HepG2 (cell line): Measurements from ENCODE around the gene CEACAM21. TPM values are rescaled to one million over a fixed set of nuclear protein-coding genes. Genes with fewer than 3 reads are reported as not detected.

ENCODE experiments used
- CREB1 ChIP-seq, 2 experiments: fragments of 450-650 bp in 1 of 2; IDR thresholded peaks; 2 replicates each; pipeline ENCODE4 v1.6.1; 2016 to 2017; ENCODE audit warnings: control low read depth in 1 of 2, mild to moderate bottlenecking in 1 of 2, missing compliant biosample characterization in 1 of 2, missing genetic modification characterization in 1 of 2
- ELF3 ChIP-seq: IDR thresholded peaks from 2 replicates; pipeline ENCODE4 v1.6.1; 2016; ENCODE audit warnings: missing genetic modification reagents, missing compliant biosample characterization
- FOXA3 ChIP-seq: IDR thresholded peaks from 2 replicates; pipeline ENCODE4 v1.6.1; 2016; ENCODE audit warnings: missing genetic modification reagents, missing compliant biosample characterization
- MYC ChIP-seq: sonication (generic); formaldehyde crosslinking; IDR thresholded peaks from 2 replicates; pipeline ENCODE4 v1.9.0; 2021; ENCODE audit warnings: missing genetic modification reagents, borderline replicate concordance
- PHF20 ChIP-seq: sonication (generic); formaldehyde crosslinking; IDR thresholded peaks from 2 replicates; pipeline ENCODE4 v1.5.0; 2020; ENCODE audit warnings: mild to moderate bottlenecking, missing genetic modification reagents
- RARA ChIP-seq: IDR thresholded peaks from 2 replicates; pipeline ENCODE4 v1.6.1; 2016; ENCODE audit warnings: missing genetic modification reagents, missing compliant biosample characterization
- SCMH1 ChIP-seq: sonication (generic); formaldehyde crosslinking; IDR thresholded peaks from 2 replicates; pipeline ENCODE4 v1.9.0; 2021; ENCODE audit warnings: missing genetic modification reagents, mild to moderate bottlenecking, borderline replicate concordance
- TAF15 ChIP-seq: fragments of 200-400 bp; formaldehyde crosslinking; IDR thresholded peaks from one replicate; pipeline ENCODE4 v1.6.1; 2018; ENCODE audit warnings: mild to moderate bottlenecking, low read depth, low read length; ENCODE audit not compliant: poor library complexity, severe bottlenecking
- ZHX1 ChIP-seq: sonication (generic); formaldehyde crosslinking; IDR thresholded peaks from 2 replicates; pipeline ENCODE4 v1.8.1; 2022; ENCODE audit warnings: low read depth, mild to moderate bottlenecking, missing genetic modification reagents
- ZMYM4 ChIP-seq: sonication (generic); formaldehyde crosslinking; IDR thresholded peaks from 2 replicates; pipeline ENCODE4 v1.8.1; 2023; ENCODE audit warnings: mild to moderate bottlenecking, missing genetic modification reagents
- ZNF318 ChIP-seq: sonication (generic); formaldehyde crosslinking; IDR thresholded peaks from 2 replicates; pipeline ENCODE4 v1.4.0; 2020; ENCODE audit warnings: mild to moderate bottlenecking, missing genetic modification reagents
- ZNF383 ChIP-seq: sonication (generic); formaldehyde crosslinking; IDR thresholded peaks from 2 replicates; pipeline ENCODE4 v1.4.0; 2020; ENCODE audit warnings: missing genetic modification reagents, mild to moderate bottlenecking, borderline replicate concordance
- polyA plus RNA-seq, 8 experiments: library from polyadenylated mRNA; depleted of rRNA in 3 of 8; stranded (reverse) in 7 of 8; unstranded in 1 of 8; fragments of >200 nt; fragmentation: Illumina TruSeq in 4 of 8; extraction: Trizol in 4 of 8; gene quantifications; 2 replicates each; pipeline versions ENCODE4 v1.2.1 to v1.2.3, GENCODE V29; 2011 to 2016; ENCODE audit warnings: low read depth in 4 of 8, missing spikeins in 1 of 8, mixed read lengths in 1 of 8; ENCODE audit not compliant: insufficient read depth in 1 of 8
- total RNA-seq, 5 experiments: library from RNA; depleted of rRNA; stranded (reverse); fragments of >200 nt; fragmentation: Illumina TruSeq; extraction: Trizol; gene quantifications; 2 replicates each; pipeline ENCODE4 v1.2.3, GENCODE V29; 2016; ENCODE audit warnings: low read depth in 1 of 5
- TF ChIP-seq, protein P1 (sequence below), 2 experiments: sonication (generic) in 1 of 2; formaldehyde crosslinking in 1 of 2; IDR thresholded peaks; 2 replicates each; pipeline versions ENCODE4 v1.4.0 to v1.6.1; 2018 to 2020; ENCODE audit warnings: missing genetic modification reagents in 2 of 2, borderline replicate concordance in 1 of 2, low read depth in 1 of 2, mild to moderate bottlenecking in 1 of 2, missing biosample characterization in 1 of 2

The CEACAM21 gene
- total and polyA plus RNA-seq, 2 of the 13 experiments (the other 11 are each of a cell fraction or from before 2014, with no cell fraction given): 0.05 TPM; not detected in 1

GRCh38 chr19:41595258-41595889 is 19.4 kb downstream of the CEACAM21 start (continued):
- TF ChIP-seq ELF3 (peak; percentile 69; the same call in 1 of the 2 replicates), FOXA3 (CRISPR knock-in tag) (peak; percentile 65), SCMH1 (CRISPR knock-in tag) (no peak), RARA (no peak), MYC (no peak), ZNF318 (no peak), ZHX1 (CRISPR knock-in tag) (no peak), ZMYM4 (CRISPR knock-in tag) (no peak), TAF15 (no peak), CREB1 (IDR thresholded peaks at IDR 0.05) (0 out of 2 replicates have a peak, but pooled peaks have one; percentile 2), CREB1 (CRISPR knock-in tag; IDR thresholded peaks at IDR 0.05) (no peak), ZNF383 (CRISPR knock-in tag) (no peak), PHF20 (CRISPR knock-in tag) (no peak)
- TF ChIP-seq, protein P1, sequence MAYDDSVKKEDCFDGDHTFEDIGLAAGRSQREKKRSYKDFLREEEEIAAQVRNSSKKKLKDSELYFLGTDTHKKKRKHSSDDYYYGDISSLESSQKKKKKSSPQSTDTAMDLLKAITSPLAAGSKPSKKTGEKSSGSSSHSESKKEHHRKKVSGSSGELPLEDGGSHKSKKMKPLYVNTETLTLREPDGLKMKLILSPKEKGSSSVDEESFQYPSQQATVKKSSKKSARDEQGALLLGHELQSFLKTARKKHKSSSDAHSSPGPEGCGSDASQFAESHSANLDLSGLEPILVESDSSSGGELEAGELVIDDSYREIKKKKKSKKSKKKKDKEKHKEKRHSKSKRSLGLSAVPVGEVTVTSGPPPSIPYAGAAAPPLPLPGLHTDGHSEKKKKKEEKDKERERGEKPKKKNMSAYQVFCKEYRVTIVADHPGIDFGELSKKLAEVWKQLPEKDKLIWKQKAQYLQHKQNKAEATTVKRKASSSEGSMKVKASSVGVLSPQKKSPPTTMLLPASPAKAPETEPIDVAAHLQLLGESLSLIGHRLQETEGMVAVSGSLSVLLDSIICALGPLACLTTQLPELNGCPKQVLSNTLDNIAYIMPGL (CRISPR knock-in tag; IDR thresholded peaks at IDR 0.05; ENCODE audit: borderline replicate concordance in 1 of 2, low read depth in 1 of 2): 0 out of 4 replicates have a peak, but pooled peaks of 1 of the 2 experiments have one; percentile 24
